ENCODE measurements around the gene NMNAT1. TPM values are rescaled to one million over a fixed set of nuclear protein-coding genes. Genes with fewer than 3 reads are reported as not detected.

Gene NMNAT1
- total RNA-seq, 2 donors from 2014 or later: 5.4 to 7.9 TPM

DNA sequence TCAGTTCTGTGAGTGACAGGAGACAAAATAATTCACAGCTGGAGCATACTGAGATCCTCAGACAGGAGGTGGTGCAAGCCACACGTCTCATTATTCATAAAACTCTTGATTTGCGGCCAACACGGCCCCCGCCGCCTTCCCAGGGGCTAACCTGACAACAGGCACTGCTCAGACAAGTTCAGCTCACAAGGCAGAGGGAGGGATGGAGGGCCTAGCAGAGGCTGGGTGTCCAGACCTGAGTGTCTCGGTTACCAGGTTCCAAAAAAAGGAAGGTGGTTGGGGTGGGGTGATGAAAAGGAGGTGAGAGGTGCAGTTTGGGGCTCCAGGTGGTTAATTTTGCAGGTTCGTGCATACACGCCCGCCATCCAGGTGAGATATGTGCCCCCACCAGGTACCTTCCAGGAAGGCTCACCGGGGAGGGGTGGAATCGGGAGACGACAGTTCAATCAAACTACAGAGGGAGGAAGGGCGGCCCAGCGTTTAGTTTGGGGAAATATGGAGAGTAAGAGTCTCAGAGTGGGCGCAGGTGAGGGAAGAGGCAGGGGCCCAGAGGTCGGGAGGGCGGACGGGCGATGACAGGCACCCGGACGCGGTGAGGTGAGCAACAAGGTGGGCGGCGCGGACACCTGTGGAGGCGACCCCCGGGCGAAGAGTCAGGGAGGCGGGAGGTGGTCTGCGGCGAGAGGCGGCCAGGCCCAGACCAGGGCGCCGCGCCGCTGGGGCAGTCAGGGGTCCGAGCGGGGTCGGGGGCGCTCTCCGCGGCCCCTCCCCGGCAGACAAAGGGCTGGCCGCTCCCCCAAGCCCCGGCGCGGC is 33.8 kb upstream of the NMNAT1 start:
- peak overlapping the region; percentile 92 for H3K27ac Mint-ChIP-seq
- Histone ChIP-seq H3K9me3 (ENCODE audit: control insufficient read depth, low read length) (no peaks in the 10 kb centered on the region), H3K27ac (ENCODE audit: low read depth, low read length) (no peak overlapping the region), H3K4me1 (ENCODE audit: control insufficient read depth, insufficient read depth, low read length) (no peaks in the 10 kb centered on the region), H3K36me3 (ENCODE audit: control insufficient read depth, insufficient read depth, low read length) (no peaks in the 10 kb centered on the region), H3K9ac (ENCODE audit: extremely low read depth, low read length, poor library complexity, severe bottlenecking) (peak overlapping the region; percentile 63), H3K27me3 (ENCODE audit: control insufficient read depth, insufficient read depth, low read length, poor library complexity, severe bottlenecking) (no peaks in the 10 kb centered on the region), H3K4me3 (ENCODE audit: low read length) (peak overlapping the region; percentile 83)
- no peaks in the 10 kb centered on the region for H3K9me3 Mint-ChIP-seq
- H3K4me1 Mint-ChIP-seq: peaks cover 28% of the 10 kb centered on the region
- 6 to 21% methylated on average over 15 to 47 of the region's 47 CpGs for WGBS, 2 experiments (ENCODE audit: insufficient coverage in 1 of 2, insufficient read length in 1 of 2)
- TF ChIP-seq, protein P1, sequence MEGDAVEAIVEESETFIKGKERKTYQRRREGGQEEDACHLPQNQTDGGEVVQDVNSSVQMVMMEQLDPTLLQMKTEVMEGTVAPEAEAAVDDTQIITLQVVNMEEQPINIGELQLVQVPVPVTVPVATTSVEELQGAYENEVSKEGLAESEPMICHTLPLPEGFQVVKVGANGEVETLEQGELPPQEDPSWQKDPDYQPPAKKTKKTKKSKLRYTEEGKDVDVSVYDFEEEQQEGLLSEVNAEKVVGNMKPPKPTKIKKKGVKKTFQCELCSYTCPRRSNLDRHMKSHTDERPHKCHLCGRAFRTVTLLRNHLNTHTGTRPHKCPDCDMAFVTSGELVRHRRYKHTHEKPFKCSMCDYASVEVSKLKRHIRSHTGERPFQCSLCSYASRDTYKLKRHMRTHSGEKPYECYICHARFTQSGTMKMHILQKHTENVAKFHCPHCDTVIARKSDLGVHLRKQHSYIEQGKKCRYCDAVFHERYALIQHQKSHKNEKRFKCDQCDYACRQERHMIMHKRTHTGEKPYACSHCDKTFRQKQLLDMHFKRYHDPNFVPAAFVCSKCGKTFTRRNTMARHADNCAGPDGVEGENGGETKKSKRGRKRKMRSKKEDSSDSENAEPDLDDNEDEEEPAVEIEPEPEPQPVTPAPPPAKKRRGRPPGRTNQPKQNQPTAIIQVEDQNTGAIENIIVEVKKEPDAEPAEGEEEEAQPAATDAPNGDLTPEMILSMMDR (conservative IDR thresholded peaks at IDR 0.05): no peak
- peak; percentile 74 for DNase-seq
- H3K36me3 Mint-ChIP-seq (ENCODE audit: low read depth): no peaks in the 10 kb centered on the region
- H3K4me3 Mint-ChIP-seq: peak overlapping the region; percentile 94
- no peaks in the 10 kb centered on the region for H3K27me3 Mint-ChIP-seq (ENCODE audit: insufficient read depth)

- no peak for DNase-seq
- no peaks in the 10 kb centered on the region for H3K9me3 ChIP-seq (ENCODE audit: control insufficient read depth, low read length)
- Mint-ChIP-seq H3K9me3 (no peaks in the 10 kb centered on the region), H3K4me3 (peak within 1 kb of the TSS; percentile 94), H3K36me3 (ENCODE audit: low read depth) (no peaks in the 10 kb centered on the region), H3K27me3 (ENCODE audit: insufficient read depth) (no peaks in the 10 kb centered on the region), H3K27ac (peak within 1 kb of the TSS; percentile 98), H3K4me1 (peaks cover 23% of the 10 kb centered on the region)
- no peaks in the 10 kb centered on the region for H3K4me1 ChIP-seq (ENCODE audit: control insufficient read depth, insufficient read depth, low read length)
- peak within 1 kb of the TSS; percentile 48 for H3K27ac ChIP-seq (ENCODE audit: low read depth, low read length)
- H3K9ac ChIP-seq (ENCODE audit: extremely low read depth, low read length, poor library complexity, severe bottlenecking): peak within 1 kb of the TSS; percentile 63
- 0% methylated on average over 1 to 55 of the region's 55 CpGs for WGBS, 2 experiments (ENCODE audit: insufficient coverage in 1 of 2, insufficient read length in 1 of 2)
- H3K36me3 ChIP-seq (ENCODE audit: control insufficient read depth, insufficient read depth, low read length): no peaks in the 10 kb centered on the region
- H3K27me3 ChIP-seq (ENCODE audit: control insufficient read depth, insufficient read depth, low read length, poor library complexity, severe bottlenecking): no peaks in the 10 kb centered on the region
- H3K4me3 ChIP-seq (ENCODE audit: low read length): peak within 1 kb of the TSS; percentile 88
- TF ChIP-seq, protein P1 (conservative IDR thresholded peaks at IDR 0.05): no peak
These were observed 33.2 kb upstream of the NMNAT1 start, which contains the start of gene CTNNBIP1 for GRCh38 chr1:9910076-9910422. Gene CTNNBIP1 (minus strand): TSS chr1:9910269. CDS start chr1:9872064, 38,205 bp downstream.

DNA sequence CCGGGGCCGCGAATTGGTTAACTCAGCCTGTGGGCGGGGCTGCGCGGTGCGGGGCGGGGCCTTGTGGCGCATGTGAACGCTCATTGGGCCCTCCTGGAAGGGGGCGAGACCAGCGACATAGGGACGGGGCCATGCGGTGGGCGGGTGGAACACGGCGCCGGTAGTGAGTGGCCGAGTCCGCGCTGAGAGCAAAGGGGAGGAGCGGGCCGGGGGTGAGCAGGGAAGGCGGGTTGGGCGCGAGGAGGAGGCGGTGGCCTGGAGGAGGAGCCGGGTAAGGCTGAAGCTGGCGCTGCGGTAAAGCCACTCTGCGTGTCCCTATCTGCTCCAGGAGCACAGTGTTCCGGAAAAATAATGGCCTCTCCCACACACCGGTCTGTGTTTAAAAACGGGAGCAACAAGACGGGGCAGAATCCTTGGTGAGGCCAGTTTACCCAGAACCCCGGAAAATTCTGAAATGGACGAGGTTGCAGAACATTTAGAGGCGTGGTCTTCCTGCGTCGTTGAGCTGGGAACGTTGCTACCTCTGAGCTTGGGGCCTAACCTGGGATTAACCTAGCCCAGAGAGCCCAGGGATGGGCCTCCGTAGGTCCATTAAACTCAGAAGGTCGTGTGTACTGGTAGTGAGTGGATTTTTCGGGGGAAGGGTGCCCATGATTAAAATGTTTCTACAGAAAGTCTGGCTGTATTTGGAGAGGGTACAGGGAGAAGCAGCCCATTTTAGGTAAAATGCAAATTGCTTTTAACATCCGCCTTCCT is 32.7 kb upstream of the NMNAT1 start:
- peak overlapping the region; percentile 48 for H3K27ac ChIP-seq (ENCODE audit: low read depth, low read length)
- TF ChIP-seq, protein P1 (conservative IDR thresholded peaks at IDR 0.05): no peak
- WGBS, 2 experiments (ENCODE audit: insufficient coverage in 1 of 2, insufficient read length in 1 of 2): 1 to 4% methylated on average over 21 to 45 of the region's 45 CpGs
- no peaks in the 10 kb centered on the region for H3K27me3 ChIP-seq (ENCODE audit: control insufficient read depth, insufficient read depth, low read length, poor library complexity, severe bottlenecking)
- no peaks in the 10 kb centered on the region for H3K27me3 Mint-ChIP-seq (ENCODE audit: insufficient read depth)
- peak; percentile 100 for DNase-seq
- peak overlapping the region; percentile 56 for H3K9ac ChIP-seq (ENCODE audit: extremely low read depth, low read length, poor library complexity, severe bottlenecking)
- no peaks in the 10 kb centered on the region for H3K4me1 ChIP-seq (ENCODE audit: control insufficient read depth, insufficient read depth, low read length)
- H3K9me3 Mint-ChIP-seq: no peaks in the 10 kb centered on the region
- H3K27ac Mint-ChIP-seq: peak overlapping the region; percentile 98
- no peaks in the 10 kb centered on the region for H3K36me3 ChIP-seq (ENCODE audit: control insufficient read depth, insufficient read depth, low read length)
- peak overlapping the region; percentile 76 for H3K4me3 Mint-ChIP-seq
- peak overlapping the region; percentile 88 for H3K4me3 ChIP-seq (ENCODE audit: low read length)
- H3K4me1 Mint-ChIP-seq: peaks cover 20% of the 10 kb centered on the region
- no peaks in the 10 kb centered on the region for H3K9me3 ChIP-seq (ENCODE audit: control insufficient read depth, low read length)
- no peaks in the 10 kb centered on the region for H3K36me3 Mint-ChIP-seq (ENCODE audit: low read depth)

Measured in endodermal cell (in vitro differentiated cells).